Endothelial cell of hepatic sinusoid (primary cell): ENCODE results near the gene MEGF8.

Experiments used
- in situ Hi-C: cut with HindIII; loops from 2 replicates; pipeline ENCODE4 v1.10.0; 2017; ENCODE audit warnings: low sequenced_read_pairs

Gene MEGF8

GRCh38 chr19:42306646-42307045, 18.8 kb upstream of the MEGF8 start:
- in situ Hi-C loops, result no loop called here

GRCh38 chr19:42309686-42310085, 15.7 kb upstream of the MEGF8 start:
- in situ Hi-C loops, result no loop called here

DNA sequence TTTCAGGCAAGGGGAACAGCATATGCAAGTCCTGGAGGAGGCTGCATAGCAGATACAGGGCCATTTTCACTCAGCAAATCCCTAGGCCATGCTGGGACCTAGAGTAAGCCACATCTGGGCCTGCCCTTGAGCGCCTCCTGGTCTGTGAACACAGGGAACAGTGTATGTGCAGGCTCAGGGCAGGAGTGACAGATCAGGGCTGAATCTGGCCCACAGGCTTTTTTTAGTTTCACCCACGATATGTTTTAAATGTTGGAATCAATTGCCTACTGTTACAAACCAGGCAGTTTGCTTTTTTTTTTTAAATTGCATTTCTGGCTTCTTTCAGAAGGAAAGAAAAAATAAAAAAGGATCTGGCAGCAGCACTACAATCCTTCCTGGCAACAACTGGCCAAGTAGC, 13.8 kb upstream of the MEGF8 start:
- in situ Hi-C loops, result no loop called here

GRCh38 chr19:42312370-42312769, 13.1 kb upstream of the MEGF8 start:
- in situ Hi-C loops, result no loop called here

- in situ Hi-C loops, result no loop called here
Measured at GRCh38 chr19:42313096-42313839, 12.2 kb upstream of the MEGF8 start, which contains the start of gene TMEM145. TSS of gene TMEM145 (plus strand) at chr19:42313309. CDS start at chr19:42313377, 68 bp downstream.

DNA sequence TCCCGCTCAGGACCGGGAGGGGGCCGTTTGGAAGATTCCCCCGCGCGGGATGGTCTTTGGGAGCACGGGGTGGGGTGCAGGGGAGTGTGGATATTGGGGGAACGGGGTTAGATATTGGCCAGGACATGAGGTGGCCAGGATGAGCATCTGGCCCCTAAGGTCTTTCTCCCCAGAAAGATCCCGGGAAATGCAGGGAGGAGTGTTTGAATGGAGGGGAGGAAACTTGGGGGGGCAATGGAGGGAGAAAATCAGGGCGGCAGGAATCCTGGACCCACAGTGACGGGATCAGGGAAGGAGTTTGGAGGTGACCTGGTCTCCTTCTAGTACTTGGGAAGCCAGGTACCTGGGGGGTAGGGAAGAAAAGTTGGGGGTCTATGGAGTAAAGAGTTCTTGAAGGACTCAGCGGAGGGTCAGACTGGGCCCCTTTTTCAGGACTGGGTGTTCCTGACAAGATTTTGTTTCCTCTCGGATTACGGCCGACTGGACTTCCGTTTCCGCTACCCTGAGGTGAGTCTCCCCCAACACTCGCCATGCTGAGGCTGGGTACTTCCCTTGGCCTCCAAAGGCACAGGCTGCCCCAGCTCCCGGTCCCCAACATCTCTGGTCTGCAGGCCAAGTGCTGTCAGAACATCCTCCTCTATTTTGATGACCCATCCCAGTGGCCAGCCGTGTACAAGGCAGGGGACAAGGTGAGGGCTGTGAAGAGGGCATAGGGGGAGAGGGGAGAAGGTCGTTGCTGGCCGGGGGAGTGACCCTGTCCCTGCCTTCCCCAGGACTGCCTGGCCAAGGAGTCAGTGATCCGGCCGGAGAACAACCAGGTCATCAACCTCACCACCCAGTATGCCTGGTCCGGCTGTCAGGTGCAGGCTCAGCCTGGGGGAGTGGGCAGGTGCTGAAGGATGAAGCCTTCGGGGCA, 11.3 kb upstream of the MEGF8 start:
- in situ Hi-C loops, result no loop called here

DNA sequence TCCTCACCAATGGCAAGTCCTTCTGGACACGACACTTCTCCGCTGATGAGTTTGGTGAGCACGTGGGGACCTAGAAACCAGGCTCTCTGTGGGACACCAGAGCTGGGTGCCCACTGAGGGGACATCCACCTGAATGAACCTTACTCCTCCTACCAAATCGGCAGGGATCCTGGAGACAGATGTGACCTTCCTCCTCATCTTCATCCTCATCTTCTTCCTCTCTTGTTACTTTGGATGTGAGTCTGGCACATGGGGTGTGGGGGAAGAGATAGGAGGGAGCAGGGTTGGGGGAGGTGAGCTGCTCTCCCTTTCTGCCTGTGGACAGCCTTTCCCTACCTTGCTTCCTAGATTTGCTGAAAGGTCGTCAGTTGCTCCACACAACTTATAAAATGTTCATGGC, 10.4 kb upstream of the MEGF8 start:
- in situ Hi-C loops, result no loop called here

DNA sequence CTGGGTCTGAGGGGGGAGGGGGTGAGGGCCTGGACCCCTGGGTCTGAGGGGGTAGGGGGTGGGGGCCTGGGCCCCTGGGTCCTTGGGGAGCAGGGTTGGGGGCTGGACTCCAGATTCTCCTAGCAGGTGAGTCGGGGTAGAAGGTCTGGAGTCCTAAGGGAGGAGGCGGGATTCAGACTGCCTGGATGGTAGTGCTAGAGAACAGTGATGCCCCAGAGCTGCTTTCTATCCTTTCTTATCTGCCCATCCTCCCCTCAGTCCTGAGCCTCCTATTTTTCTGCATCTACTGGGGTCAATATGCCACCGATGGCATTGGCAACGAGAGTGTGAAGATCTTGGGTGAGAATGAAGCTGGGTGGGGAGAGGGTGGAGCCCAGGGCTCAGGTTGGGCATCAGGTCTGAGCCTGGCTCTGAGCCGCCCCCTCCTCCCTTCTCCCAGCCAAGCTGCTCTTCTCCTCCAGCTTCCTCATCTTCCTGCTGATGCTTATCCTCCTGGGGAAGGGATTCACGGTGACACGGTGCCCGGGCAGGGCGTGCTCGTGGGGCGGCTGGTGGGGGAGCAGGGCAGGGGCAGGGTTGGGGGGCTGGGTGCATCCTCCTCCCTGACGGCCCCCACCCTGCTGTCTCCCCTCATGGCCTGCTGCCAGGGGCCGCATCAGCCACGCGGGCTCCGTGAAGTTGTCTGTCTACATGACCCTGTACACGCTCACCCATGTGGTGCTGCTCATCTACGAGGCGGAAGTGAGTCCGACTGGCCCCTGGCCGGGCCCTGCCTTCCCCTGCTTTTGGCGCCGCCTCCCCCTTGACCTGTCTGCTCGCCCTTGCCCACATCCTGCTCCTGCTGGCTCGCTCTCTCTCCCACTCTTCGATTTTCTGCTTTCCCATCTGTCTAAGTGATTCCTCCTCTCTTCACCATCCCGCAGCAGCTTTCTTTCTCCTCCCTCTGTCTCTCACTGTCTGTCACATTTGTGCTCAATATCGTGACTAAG, 8.9 kb upstream of the MEGF8 start:
- in situ Hi-C loops, result no loop called here

DNA sequence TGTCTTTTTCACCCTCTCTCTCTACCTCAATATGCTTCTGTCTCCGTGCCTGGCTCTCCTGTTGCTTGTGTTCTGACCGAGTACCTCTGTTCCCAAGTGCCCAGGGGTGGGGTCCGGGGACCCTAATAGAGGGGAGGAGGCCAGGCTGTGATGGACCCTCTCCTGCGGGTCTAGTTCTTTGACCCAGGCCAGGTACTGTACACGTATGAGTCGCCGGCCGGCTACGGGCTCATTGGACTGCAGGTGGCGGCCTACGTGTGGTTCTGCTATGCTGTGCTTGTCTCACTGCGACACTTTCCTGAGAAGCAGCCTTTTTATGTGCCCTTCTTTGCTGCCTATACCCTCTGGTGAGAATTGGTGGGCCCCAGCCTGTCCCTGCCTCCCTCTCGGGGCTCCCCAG, 7.9 kb upstream of the MEGF8 start:
- in situ Hi-C loops, result no loop called here

- in situ Hi-C loops, result no loop called here
Measured at GRCh38 chr19:42322305-42322704, 3.1 kb upstream of the MEGF8 start.

DNA sequence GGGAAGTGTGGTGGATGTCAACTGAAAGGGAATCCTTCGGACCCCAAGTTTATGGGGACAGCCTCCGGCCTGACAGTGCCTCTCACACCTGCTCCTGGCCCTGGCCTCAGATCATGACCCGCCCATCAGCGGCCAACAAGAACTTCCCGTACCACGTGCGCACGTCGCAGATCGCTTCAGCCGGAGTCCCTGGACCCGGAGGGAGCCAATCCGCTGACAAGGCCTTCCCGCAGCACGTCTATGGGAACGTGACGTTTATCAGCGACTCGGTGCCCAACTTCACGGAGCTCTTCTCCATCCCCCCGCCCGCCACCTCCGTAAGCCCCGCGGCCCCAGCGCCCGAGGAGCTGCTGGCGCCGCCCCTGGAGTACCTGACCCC, 2.0 kb upstream of the MEGF8 start:
- in situ Hi-C loops, result no loop called here

DNA sequence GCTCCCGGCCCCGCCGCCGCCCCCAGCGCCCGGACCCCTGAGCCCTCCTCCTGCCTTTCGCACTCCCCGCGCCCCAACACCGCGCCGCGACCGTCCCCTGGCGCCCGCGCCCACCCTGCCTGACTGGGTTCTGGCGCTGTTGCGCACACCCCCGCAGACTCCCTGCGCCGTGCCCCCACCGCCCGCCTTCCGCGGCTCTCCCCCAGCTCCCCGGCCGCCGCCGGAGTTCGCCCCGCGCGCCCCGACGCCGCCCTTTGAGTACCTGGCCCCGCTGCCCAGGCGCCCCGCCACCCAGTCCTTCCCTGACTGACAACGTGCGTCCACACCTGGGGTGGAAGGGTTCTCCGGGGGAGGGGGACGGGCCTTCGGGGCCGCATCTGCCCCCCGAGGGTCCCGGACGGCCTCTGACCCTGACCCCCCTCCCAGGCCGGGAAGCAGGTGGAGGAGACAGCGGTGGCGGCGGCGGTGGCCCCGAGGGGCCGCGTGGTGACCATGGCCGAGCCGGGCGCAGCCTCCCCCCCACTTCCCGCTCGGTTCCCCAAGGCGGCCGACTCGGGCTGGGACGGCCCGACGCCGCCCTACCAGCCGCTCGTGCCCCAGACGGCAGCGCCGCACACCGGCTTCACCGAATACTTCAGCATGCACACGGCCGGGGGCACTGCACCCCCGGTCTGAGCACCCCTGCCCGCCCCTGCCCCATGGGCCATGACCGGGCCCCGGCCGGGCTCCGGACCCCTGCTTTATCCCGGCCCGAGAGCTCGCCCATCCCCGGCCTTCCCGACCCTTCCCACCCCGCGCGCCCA, 1.4 kb upstream of the MEGF8 start:
- in situ Hi-C loops, result no loop called here

GRCh38 chr19:42324655-42325307, 654 bp upstream of the MEGF8 start:
- in situ Hi-C loops, result no loop called here

- in situ Hi-C loops, result no loop called here
Measured at GRCh38 chr19:42325896-42326771, 699 bp downstream of the MEGF8 start.

- in situ Hi-C loops, result no loop called here
Measured at GRCh38 chr19:42326969-42327368, 1.5 kb downstream of the MEGF8 start.

- in situ Hi-C loops, result no loop called here
Measured at GRCh38 chr19:42327381-42327780, 1.9 kb downstream of the MEGF8 start.

- in situ Hi-C loops, result no loop called here
Measured at GRCh38 chr19:42328106-42328505, 2.7 kb downstream of the MEGF8 start.

DNA sequence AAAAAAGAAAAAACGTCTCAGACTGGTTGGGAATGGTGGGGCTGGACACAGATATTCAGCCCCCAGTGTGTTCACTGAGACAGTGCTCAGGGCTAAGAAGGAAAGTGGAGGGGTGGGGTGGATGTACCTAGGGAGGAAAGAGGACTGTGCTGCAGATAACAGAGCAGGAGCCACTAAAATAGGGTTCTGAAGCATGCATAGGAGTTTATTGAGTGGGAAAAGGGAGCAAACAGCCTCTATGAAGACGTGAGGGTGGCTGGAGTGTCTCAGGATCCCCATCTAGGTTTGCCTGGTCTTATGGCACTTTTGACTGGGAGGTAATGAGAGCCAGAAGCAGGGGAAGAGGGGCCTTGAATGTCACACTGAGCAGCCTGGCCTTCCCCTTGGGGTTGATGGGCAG, 3.4 kb downstream of the MEGF8 start:
- in situ Hi-C loops, result no loop called here
